Stimulated activated memory B cell treated with anti-CD40 and anti-IgM and Interleukin-4, amounts not matched to agents 10 μg/mL and 1 μg/mL and 100 μg/mL, for 72 hours (primary cell): ENCODE measurements around the gene EVA1A.

Experiments used
- ATAC-seq: fragments of 150-1000 bp; cut with Tn5 transposase; 2 replicates; pipeline ENCODE4 v1.10.0; 2021
- H3K27ac Mint-ChIP-seq: one replicate; pipeline ENCODE4 v1.8.0; 2022; ENCODE audit warnings: mild to moderate bottlenecking, mixed read lengths
- H3K27me3 Mint-ChIP-seq: one replicate; pipeline ENCODE4 v1.8.0; 2022; ENCODE audit warnings: mixed read lengths
- H3K36me3 Mint-ChIP-seq: one replicate; pipeline ENCODE4 v1.8.0; 2022; ENCODE audit warnings: mixed read lengths
- H3K4me1 Mint-ChIP-seq: one replicate; pipeline ENCODE4 v1.8.0; 2022; ENCODE audit warnings: mixed read lengths
- H3K4me3 Mint-ChIP-seq: one replicate; pipeline ENCODE4 v1.8.0; 2022; ENCODE audit warnings: mild to moderate bottlenecking, moderate library complexity, mixed read lengths
- H3K9me3 Mint-ChIP-seq: one replicate; pipeline ENCODE4 v1.8.0; 2022; ENCODE audit warnings: mixed read lengths

The EVA1A gene

DNA sequence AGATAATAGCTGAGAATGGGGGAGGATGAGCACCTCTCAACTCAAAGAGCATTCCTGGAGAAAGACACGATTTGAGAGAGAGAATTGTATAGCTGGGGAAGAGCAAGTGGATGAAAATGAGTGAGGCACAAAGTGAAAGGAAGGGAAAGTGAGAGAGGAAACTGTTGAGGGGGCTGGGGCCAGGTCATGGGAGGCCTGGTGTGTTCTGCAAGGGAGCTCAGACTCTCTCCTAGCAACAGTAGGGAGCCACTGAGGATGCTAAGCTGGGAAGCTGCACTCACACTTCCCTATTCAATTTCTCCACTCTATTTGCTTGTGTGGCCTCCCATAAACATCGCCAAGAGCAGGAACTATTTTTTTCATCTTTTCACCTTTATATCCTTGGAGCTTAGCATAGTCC, 14.8 kb downstream of the EVA1A start:
- no peak overlapping the region for H3K27ac Mint-ChIP-seq
- H3K9me3 Mint-ChIP-seq, result peaks cover 3% of the 10 kb centered on the region
- no peaks in the 10 kb centered on the region for H3K36me3 Mint-ChIP-seq
- H3K4me1 Mint-ChIP-seq, result no peaks in the 10 kb centered on the region
- H3K27me3 Mint-ChIP-seq, result peaks cover 32% of the 10 kb centered on the region
- ATAC-seq, result no peak
- H3K4me3 Mint-ChIP-seq, result no peak overlapping the region

DNA sequence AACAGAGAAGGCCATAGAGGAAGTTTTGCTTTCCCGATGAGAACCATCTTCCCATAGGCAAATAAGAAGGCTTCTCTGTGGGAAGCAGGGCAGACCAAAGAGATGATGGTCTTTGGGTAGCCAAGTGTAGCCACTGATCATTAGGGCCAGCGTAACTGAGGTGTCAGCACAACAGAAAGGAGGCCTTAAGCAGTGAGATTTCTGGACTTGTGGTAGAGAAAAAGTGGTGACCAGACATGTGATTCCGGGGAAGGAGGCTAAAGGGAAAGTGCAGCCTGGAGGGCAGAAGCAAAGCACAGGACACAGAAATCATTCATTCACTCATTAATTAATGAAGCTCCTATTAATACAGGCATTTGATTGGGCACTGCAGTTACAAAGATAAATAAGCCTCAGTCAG, 15.4 kb downstream of the EVA1A start:
- no peaks in the 10 kb centered on the region for H3K4me1 Mint-ChIP-seq
- no peaks in the 10 kb centered on the region for H3K36me3 Mint-ChIP-seq
- H3K4me3 Mint-ChIP-seq, result no peak overlapping the region
- ATAC-seq, result no peak
- H3K27me3 Mint-ChIP-seq, result peaks cover 31% of the 10 kb centered on the region
- H3K9me3 Mint-ChIP-seq, result peaks cover 3% of the 10 kb centered on the region
- H3K27ac Mint-ChIP-seq, result no peak overlapping the region

GRCh38 chr2:75543446-75543845, 17.3 kb downstream of the EVA1A start:
- no peak for ATAC-seq
- Mint-ChIP-seq H3K27ac (no peak overlapping the region), H3K36me3 (no peaks in the 10 kb centered on the region), H3K27me3 (peaks cover 36% of the 10 kb centered on the region), H3K9me3 (peaks cover 3% of the 10 kb centered on the region), H3K4me3 (no peak overlapping the region), H3K4me1 (no peaks in the 10 kb centered on the region)

- Mint-ChIP-seq H3K9me3 (peaks cover 6% of the 10 kb centered on the region), H3K27ac (no peak overlapping the region), H3K36me3 (no peaks in the 10 kb centered on the region), H3K4me1 (no peaks in the 10 kb centered on the region), H3K27me3 (peaks cover 23% of the 10 kb centered on the region), H3K4me3 (no peak overlapping the region)
- peak; percentile 9 for ATAC-seq
These were observed 19.3 kb downstream of the EVA1A start for GRCh38 chr2:75541430-75541829.

DNA sequence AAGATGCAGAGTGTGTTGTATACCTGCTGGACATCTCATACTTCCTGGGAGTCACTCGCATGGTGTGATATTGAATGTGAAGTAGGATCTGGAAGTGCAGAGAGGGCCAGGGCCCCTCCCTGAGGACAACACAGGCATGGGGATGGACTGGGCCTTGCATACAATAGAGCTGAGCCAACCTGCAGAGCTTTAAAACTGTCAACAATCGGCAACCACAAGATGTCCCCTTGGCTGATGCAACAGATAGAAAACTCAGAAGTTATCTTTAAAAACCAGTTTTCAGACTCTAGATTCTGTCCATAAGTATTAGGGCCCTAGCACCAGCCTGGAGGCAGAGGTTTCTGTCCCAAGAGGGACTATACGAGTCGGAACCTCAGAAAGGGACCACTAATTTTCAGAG, 19.7 kb downstream of the EVA1A start:
- Mint-ChIP-seq H3K9me3 (peaks cover 6% of the 10 kb centered on the region), H3K4me3 (no peak overlapping the region), H3K36me3 (no peaks in the 10 kb centered on the region), H3K4me1 (no peaks in the 10 kb centered on the region), H3K27ac (no peak overlapping the region), H3K27me3 (peaks cover 23% of the 10 kb centered on the region)
- ATAC-seq, result no peak

GRCh38 chr2:75539955-75540716, 20.6 kb downstream of the EVA1A start:
- Mint-ChIP-seq H3K9me3 (peaks cover 6% of the 10 kb centered on the region), H3K36me3 (no peaks in the 10 kb centered on the region), H3K4me3 (no peak overlapping the region), H3K27ac (no peak overlapping the region), H3K27me3 (peaks cover 25% of the 10 kb centered on the region), H3K4me1 (no peaks in the 10 kb centered on the region)
- no peak for ATAC-seq

GRCh38 chr2:75538521-75539490, 21.9 kb downstream of the EVA1A start:
- no peaks in the 10 kb centered on the region for H3K4me1 Mint-ChIP-seq
- H3K4me3 Mint-ChIP-seq, result no peak overlapping the region
- peaks cover 37% of the 10 kb centered on the region for H3K27me3 Mint-ChIP-seq
- no peaks in the 10 kb centered on the region for H3K36me3 Mint-ChIP-seq
- no peak for ATAC-seq
- peaks cover 6% of the 10 kb centered on the region for H3K9me3 Mint-ChIP-seq
- H3K27ac Mint-ChIP-seq, result no peak overlapping the region

DNA sequence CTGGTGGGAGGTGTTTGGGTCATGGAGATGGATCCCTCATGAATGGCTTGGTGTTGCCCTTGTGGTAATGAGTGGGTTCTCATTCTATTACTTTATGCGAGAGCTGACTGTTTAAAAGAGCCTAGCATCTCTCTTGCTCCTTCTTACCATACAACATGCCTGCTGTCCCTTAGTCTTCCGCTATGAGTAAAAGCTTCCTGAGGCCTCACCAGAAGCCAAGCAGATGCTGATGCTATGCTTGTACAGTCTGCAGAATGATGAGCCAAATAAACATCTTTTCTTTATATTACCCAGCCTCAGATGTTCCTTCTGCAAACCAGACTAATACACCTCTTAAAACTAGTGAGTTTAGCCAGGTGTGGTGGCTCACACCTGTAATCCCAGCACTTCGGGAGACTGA, 23.1 kb downstream of the EVA1A start:
- Mint-ChIP-seq H3K27ac (no peak overlapping the region), H3K27me3 (peaks cover 40% of the 10 kb centered on the region), H3K36me3 (no peaks in the 10 kb centered on the region), H3K4me3 (no peak overlapping the region), H3K4me1 (no peaks in the 10 kb centered on the region), H3K9me3 (peaks cover 6% of the 10 kb centered on the region)
- no peak for ATAC-seq

GRCh38 chr2:75533135-75533534, 27.6 kb downstream of the EVA1A start:
- H3K36me3 Mint-ChIP-seq, result no peaks in the 10 kb centered on the region
- no peak overlapping the region for H3K27ac Mint-ChIP-seq
- no peaks in the 10 kb centered on the region for H3K4me1 Mint-ChIP-seq
- H3K27me3 Mint-ChIP-seq, result peaks cover 50% of the 10 kb centered on the region
- no peak for ATAC-seq
- peaks cover 4% of the 10 kb centered on the region for H3K9me3 Mint-ChIP-seq
- H3K4me3 Mint-ChIP-seq, result no peak overlapping the region

DNA sequence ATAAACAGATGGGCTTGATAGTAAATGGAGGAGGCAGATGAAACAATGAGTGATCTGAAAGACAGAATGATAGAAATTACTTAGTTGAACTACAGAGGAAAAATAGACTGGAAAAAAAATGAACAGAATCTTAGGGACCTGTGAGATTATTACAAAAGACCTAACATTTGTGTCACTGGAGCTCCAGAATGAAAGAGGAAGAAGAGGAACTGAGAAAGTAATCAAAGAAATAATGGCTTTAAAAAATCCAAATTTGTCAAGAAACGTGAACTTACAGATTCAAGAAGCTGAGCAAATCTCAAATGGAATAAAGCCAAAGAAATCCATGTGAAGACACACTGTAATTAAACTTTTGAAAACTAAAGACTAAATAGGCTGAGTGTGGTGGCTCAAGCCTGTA, 28.3 kb downstream of the EVA1A start:
- peaks cover 57% of the 10 kb centered on the region for H3K27me3 Mint-ChIP-seq
- H3K4me1 Mint-ChIP-seq, result no peaks in the 10 kb centered on the region
- H3K9me3 Mint-ChIP-seq, result peaks cover under 1% of the 10 kb centered on the region
- no peaks in the 10 kb centered on the region for H3K36me3 Mint-ChIP-seq
- no peak overlapping the region for H3K4me3 Mint-ChIP-seq
- no peak for ATAC-seq
- no peak overlapping the region for H3K27ac Mint-ChIP-seq

DNA sequence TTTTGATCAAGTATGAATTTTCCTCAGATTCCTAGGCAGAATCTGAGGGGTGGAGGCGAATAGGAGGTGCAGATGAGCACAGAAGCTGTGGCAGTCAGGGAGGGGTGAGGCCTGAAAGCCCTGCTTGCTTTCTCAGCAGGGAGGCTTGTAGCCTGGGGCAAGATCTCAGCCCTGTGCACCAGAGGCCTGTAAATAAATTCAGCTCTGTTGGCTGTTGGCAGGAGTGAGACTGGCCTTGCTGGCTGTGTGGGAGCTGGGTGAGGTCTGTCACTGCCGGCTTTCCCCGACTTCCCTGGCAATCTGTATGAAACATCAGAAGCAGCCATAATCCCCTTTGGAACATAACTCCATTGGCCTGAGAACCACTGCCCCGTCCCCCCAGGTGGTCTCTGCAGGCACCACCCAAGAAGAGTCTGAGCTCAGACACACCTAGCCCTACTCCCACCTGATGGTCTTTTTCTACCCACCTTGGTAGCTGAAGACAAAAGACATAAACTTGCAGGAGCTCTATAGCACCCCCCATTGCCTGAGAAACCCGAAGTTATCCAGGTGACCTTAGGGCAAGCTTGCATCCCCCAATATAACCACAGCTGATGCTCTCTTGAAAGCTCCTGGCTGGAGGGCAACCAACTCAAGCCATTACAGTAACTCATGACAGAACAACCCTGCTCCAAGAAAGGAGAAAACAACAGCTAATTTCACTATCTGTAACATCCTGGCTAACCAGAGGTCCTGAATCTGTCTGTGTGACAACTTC, 32.3 kb downstream of the EVA1A start:
- H3K27ac Mint-ChIP-seq, result no peak overlapping the region
- peaks cover 45% of the 10 kb centered on the region for H3K27me3 Mint-ChIP-seq
- no peaks in the 10 kb centered on the region for H3K36me3 Mint-ChIP-seq
- H3K4me1 Mint-ChIP-seq, result no peaks in the 10 kb centered on the region
- ATAC-seq, result no peak
- H3K4me3 Mint-ChIP-seq, result no peak overlapping the region
- no peaks in the 10 kb centered on the region for H3K9me3 Mint-ChIP-seq

DNA sequence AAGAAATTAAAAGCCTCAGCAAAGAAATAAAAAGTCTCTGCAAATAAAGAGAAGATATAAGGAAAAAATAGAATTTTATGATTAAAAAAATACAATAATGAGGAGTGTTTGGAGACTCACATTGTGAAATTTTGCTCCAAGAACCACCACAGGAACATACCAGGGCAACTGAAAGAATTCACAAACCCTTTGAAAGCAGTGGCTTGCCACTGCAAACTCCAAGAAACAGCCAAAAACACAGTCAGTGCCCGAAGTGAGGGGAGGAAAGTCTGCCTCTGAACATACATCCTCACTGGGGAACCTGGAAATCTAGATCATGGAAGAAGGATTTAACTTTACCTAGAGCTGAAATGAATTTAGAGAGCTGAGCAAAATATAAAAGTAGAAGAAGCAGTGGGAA, 33.1 kb downstream of the EVA1A start:
- no peaks in the 10 kb centered on the region for H3K36me3 Mint-ChIP-seq
- no peaks in the 10 kb centered on the region for H3K4me1 Mint-ChIP-seq
- H3K27me3 Mint-ChIP-seq, result peaks cover 39% of the 10 kb centered on the region
- no peak overlapping the region for H3K4me3 Mint-ChIP-seq
- no peak for ATAC-seq
- H3K27ac Mint-ChIP-seq, result no peak overlapping the region
- H3K9me3 Mint-ChIP-seq, result no peaks in the 10 kb centered on the region

- no peak for ATAC-seq
- no peak overlapping the region for H3K27ac Mint-ChIP-seq
- no peaks in the 10 kb centered on the region for H3K36me3 Mint-ChIP-seq
- no peaks in the 10 kb centered on the region for H3K9me3 Mint-ChIP-seq
- no peaks in the 10 kb centered on the region for H3K4me1 Mint-ChIP-seq
- H3K4me3 Mint-ChIP-seq, result no peak overlapping the region
- H3K27me3 Mint-ChIP-seq, result peaks cover 32% of the 10 kb centered on the region
These were observed 33.9 kb downstream of the EVA1A start for GRCh38 chr2:75526842-75527241.

- Mint-ChIP-seq H3K27me3 (peaks cover 31% of the 10 kb centered on the region), H3K4me1 (no peaks in the 10 kb centered on the region), H3K27ac (no peak overlapping the region), H3K4me3 (no peak overlapping the region), H3K36me3 (no peaks in the 10 kb centered on the region), H3K9me3 (no peaks in the 10 kb centered on the region)
- ATAC-seq, result no peak
These were observed 35.1 kb downstream of the EVA1A start for GRCh38 chr2:75525434-75526310.
